Left ventricle myocardium inferior (tissue), 1 donor: ENCODE measurements around the gene SLC39A12. TPM values are rescaled to one million over a fixed set of nuclear protein-coding genes. Genes with fewer than 3 reads are reported as not detected.

Experiments used
- DNase-seq: peaks from one replicate; pipeline ENCODE4 v3.0.0-alpha.2; 2020
- H3K27ac ChIP-seq: fragments of 200-600 bp; replicated peaks from 2 replicates; pipeline ENCODE4 v1.8.0; 2021
- H3K27me3 ChIP-seq: fragments of 200-600 bp; 2 replicates; pipeline ENCODE4 v1.8.0; 2021; ENCODE audit warnings: low read depth
- H3K36me3 ChIP-seq: fragments of 200-600 bp; 2 replicates; pipeline ENCODE4 v1.8.0; 2021
- H3K4me1 ChIP-seq: fragments of 200-600 bp; 2 replicates; pipeline ENCODE4 v1.8.0; 2021
- H3K4me3 ChIP-seq: fragments of 200-600 bp; 2 replicates; pipeline ENCODE4 v1.8.0; 2021; ENCODE audit warnings: mild to moderate bottlenecking, moderate library complexity
- H3K9me3 ChIP-seq: fragments of 200-600 bp; replicated peaks from 2 replicates; pipeline ENCODE4 v1.8.0; 2021
- CTCF ChIP-seq: fragments of 200-600 bp; IDR thresholded peaks from 2 replicates; pipeline ENCODE4 v1.8.0; 2021; ENCODE audit warnings: antibody characterized with exemption, mild to moderate bottlenecking, borderline replicate concordance
- intact Hi-C: fragments of 100-400 bp; cut with micrococcal nuclease; formaldehyde crosslinking; loops from one replicate; pipeline ENCODE4 v1.11.0; 2022
- total RNA-seq: library from RNA; stranded (reverse); fragmentation: NEBNext Ultra II Directional; extraction: Animal tissue kit (Norgen Biotek cat#: 25700); gene quantifications from one replicate; pipeline ENCODE4 v1.2.1, GENCODE V29; 2021
- donor health status: DM: no; HTN: yes; CAD: no; lungs with severe emphysema.

The SLC39A12 gene
- total RNA-seq, 1 donor from 2014 or later: not detected

- Histone ChIP-seq H3K27ac (peak overlapping the region; percentile 57), H3K4me3 (no peak overlapping the region), H3K27me3 (no peaks in the 10 kb centered on the region), H3K4me1 (no peaks in the 10 kb centered on the region), H3K9me3 (no peaks in the 10 kb centered on the region), H3K36me3 (no peaks in the 10 kb centered on the region)
- DNase-seq: no peak
- intact Hi-C loops: no loop called here
- no peak for TF ChIP-seq CTCF
These were observed 53.7 kb downstream of the SLC39A12 start for GRCh38 chr10:18005445-18005780.

- Histone ChIP-seq H3K4me3 (no peak overlapping the region), H3K27me3 (no peaks in the 10 kb centered on the region), H3K36me3 (no peaks in the 10 kb centered on the region), H3K4me1 (no peaks in the 10 kb centered on the region), H3K27ac (peak overlapping the region; percentile 57), H3K9me3 (no peaks in the 10 kb centered on the region)
- DNase-seq: no peak
- intact Hi-C loops: no loop called here
- TF ChIP-seq CTCF: no peak
These were observed 54.2 kb downstream of the SLC39A12 start for GRCh38 chr10:18005781-18006456.

- no peak for DNase-seq
- no peaks in the 10 kb centered on the region for H3K36me3 ChIP-seq
- no peaks in the 10 kb centered on the region for H3K4me1 ChIP-seq
- H3K9me3 ChIP-seq: peaks cover 3% of the 10 kb centered on the region
- H3K27me3 ChIP-seq: no peaks in the 10 kb centered on the region
- TF ChIP-seq CTCF: no peak
- intact Hi-C loops: no loop called here
- H3K4me3 ChIP-seq: no peak overlapping the region
- H3K27ac ChIP-seq: no peak overlapping the region
These were observed 57.3 kb downstream of the SLC39A12 start for GRCh38 chr10:18008986-18009385.

- no peaks in the 10 kb centered on the region for H3K36me3 ChIP-seq
- H3K4me3 ChIP-seq: no peak overlapping the region
- intact Hi-C loops: no loop called here
- no peak overlapping the region for H3K27ac ChIP-seq
- H3K27me3 ChIP-seq: no peaks in the 10 kb centered on the region
- no peaks in the 10 kb centered on the region for H3K4me1 ChIP-seq
- no peak for DNase-seq
- peaks cover 3% of the 10 kb centered on the region for H3K9me3 ChIP-seq
- no peak for TF ChIP-seq CTCF
These were observed 58.3 kb downstream of the SLC39A12 start for GRCh38 chr10:18010050-18010449.

GRCh38 chr10:18020523-18020922, 68.8 kb downstream of the SLC39A12 start:
- H3K4me3 ChIP-seq: no peak overlapping the region
- H3K9me3 ChIP-seq: peaks cover 59% of the 10 kb centered on the region
- H3K27ac ChIP-seq: no peak overlapping the region
- intact Hi-C loops: no loop called here
- no peaks in the 10 kb centered on the region for H3K27me3 ChIP-seq
- TF ChIP-seq CTCF: no peak
- DNase-seq: no peak
- no peaks in the 10 kb centered on the region for H3K36me3 ChIP-seq
- H3K4me1 ChIP-seq: no peaks in the 10 kb centered on the region
